ENCODE data around the gene DIP2B.

DNA sequence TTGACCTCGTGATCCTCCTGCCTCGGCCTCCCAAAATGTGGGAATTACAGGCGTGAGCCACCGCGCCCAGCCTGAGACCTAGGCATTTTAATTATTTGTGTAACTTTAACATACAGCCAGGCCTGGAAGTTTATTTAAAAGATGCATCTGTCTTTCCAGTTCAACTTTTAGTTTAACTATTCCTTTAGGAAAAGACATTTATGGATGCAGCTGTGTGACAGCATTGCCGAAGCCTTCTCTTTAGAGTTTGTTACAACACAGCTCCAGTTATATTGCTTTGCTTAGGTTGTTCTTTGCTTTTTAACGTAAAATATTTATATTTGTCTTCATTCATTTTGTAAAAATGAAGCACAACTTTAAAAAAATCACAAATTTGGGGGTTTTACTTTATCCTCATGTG lies 67.0 kb downstream of the DIP2B start:
- no peak for TF ChIP-seq EZH2 (IDR thresholded peaks at IDR 0.05; ENCODE audit: low read depth)
- TF ChIP-seq, protein P1, sequence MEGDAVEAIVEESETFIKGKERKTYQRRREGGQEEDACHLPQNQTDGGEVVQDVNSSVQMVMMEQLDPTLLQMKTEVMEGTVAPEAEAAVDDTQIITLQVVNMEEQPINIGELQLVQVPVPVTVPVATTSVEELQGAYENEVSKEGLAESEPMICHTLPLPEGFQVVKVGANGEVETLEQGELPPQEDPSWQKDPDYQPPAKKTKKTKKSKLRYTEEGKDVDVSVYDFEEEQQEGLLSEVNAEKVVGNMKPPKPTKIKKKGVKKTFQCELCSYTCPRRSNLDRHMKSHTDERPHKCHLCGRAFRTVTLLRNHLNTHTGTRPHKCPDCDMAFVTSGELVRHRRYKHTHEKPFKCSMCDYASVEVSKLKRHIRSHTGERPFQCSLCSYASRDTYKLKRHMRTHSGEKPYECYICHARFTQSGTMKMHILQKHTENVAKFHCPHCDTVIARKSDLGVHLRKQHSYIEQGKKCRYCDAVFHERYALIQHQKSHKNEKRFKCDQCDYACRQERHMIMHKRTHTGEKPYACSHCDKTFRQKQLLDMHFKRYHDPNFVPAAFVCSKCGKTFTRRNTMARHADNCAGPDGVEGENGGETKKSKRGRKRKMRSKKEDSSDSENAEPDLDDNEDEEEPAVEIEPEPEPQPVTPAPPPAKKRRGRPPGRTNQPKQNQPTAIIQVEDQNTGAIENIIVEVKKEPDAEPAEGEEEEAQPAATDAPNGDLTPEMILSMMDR (conservative IDR thresholded peaks at IDR 0.05): no peak

Measured in PC-9 (cell line).